B cell (primary cell): ENCODE data around the gene ZSWIM4. TPM values are rescaled to one million over a fixed set of nuclear protein-coding genes. Genes with fewer than 3 reads are reported as not detected.

Experiments
- ATAC-seq: fragments of 200-7000 bp; cut with Tn5 transposase; one replicate; pipeline ENCODE4 v1.10.0; 2021; ENCODE audit warnings: low read depth, mild to moderate bottlenecking, moderate number of reproducible peaks, moderate library complexity
- CTCF ChIA-PET: fragments of 350-600 bp; sonication (Branson Sonifier 250); formaldehyde crosslinking; loops from one replicate; lab custom pipeline; 2021; ENCODE audit warnings: antibody characterized with exemption, inconsistent platforms; lab: Charles Lee
- POLR2A ChIA-PET: fragments of 350-600 bp; sonication (Branson Sonifier 250); formaldehyde crosslinking; loops from one replicate; lab custom pipeline; 2021; ENCODE audit warnings: antibody characterized with exemption; lab: Charles Lee
- DNase-seq: peaks from one replicate; pipeline ENCODE4 v3.0.0; 2013
- H2AFZ ChIP-seq: 2 replicates; pipeline ENCODE4 v1.6.1; 2012; ENCODE audit warnings: mild to moderate bottlenecking, low read depth, low read length; ENCODE audit not compliant: insufficient read depth, poor library complexity, severe bottlenecking
- H3K27ac ChIP-seq, 2 donors: 1 replicate in 1 of 2; 2 replicates in 1 of 2; pipeline ENCODE4 v1.5.1; 2012 to 2013; ENCODE audit warnings: low read length in 2 of 2, mild to moderate bottlenecking in 2 of 2, moderate library complexity in 1 of 2
- H3K27me3 ChIP-seq, 4 experiments: fragments of 200-600 bp in 1 of 4; sonication (generic) in 1 of 4; replicated peaks in 1 of 4; 1 replicate in 2 of 4; 2 replicates in 2 of 4; pipeline versions ENCODE4 v1.6.1 to v1.7.0; 2013 to 2016; ENCODE audit warnings: low read length in 3 of 4, mild to moderate bottlenecking in 2 of 4, mixed read lengths in 1 of 4, moderate library complexity in 1 of 4; ENCODE audit not compliant: insufficient read depth in 4 of 4, control insufficient read depth in 3 of 4; ENCODE audit errors: control extremely low read depth in 1 of 4
- H3K36me3 ChIP-seq, 2 experiments: replicated peaks in 1 of 2; 1 replicate in 1 of 2; 2 replicates in 1 of 2; pipeline versions ENCODE4 v1.6.1 to v1.7.1; 2013; ENCODE audit warnings: low read length in 1 of 2; ENCODE audit not compliant: insufficient read depth in 2 of 2, control insufficient read depth in 1 of 2; ENCODE audit errors: control extremely low read depth in 1 of 2, extremely low read depth in 1 of 2
- H3K4me1 ChIP-seq, 2 donors: fragments of 200-600 bp in 1 of 2; sonication (generic) in 1 of 2; 1 replicate in 1 of 2; 2 replicates in 1 of 2; pipeline versions ENCODE4 v1.5.1 to v1.6.1; 2013 to 2017; ENCODE audit warnings: low read length in 2 of 2; ENCODE audit not compliant: control insufficient read depth in 2 of 2, insufficient read depth in 2 of 2
- H3K4me2 ChIP-seq: replicated peaks from 2 replicates; pipeline ENCODE3; 2012; ENCODE audit warnings: mild to moderate bottlenecking, low read depth, low read length; ENCODE audit not compliant: poor library complexity, severe bottlenecking
- H3K4me3 ChIP-seq, 5 experiments: fragments of 200-600 bp in 1 of 5; sonication (generic) in 1 of 5; 1 replicate in 3 of 5; 2 replicates in 2 of 5; pipeline versions ENCODE4 v1.5.1 to v1.7.0; 2011 to 2016; ENCODE audit warnings: low read length in 4 of 5, mild to moderate bottlenecking in 4 of 5, low read depth in 2 of 5, control low read depth in 1 of 5, moderate library complexity in 1 of 5; ENCODE audit not compliant: insufficient read depth in 1 of 5; ENCODE audit errors: control extremely low read depth in 1 of 5, extremely low read depth in 1 of 5
- H3K79me2 ChIP-seq: fragments of 200-600 bp; sonication (generic); one replicate; pipeline ENCODE4 v1.6.0; 2016; ENCODE audit warnings: low read length; ENCODE audit not compliant: control insufficient read depth, insufficient read depth
- H3K9ac ChIP-seq: fragments of 200-600 bp; sonication (generic); 2 replicates; pipeline ENCODE4 v1.6.1; 2017; ENCODE audit warnings: mild to moderate bottlenecking, low read length, moderate library complexity
- H3K9me3 ChIP-seq, 3 donors: one replicate each; pipeline versions ENCODE4 v1.6.1 to v1.7.1; 2013; ENCODE audit warnings: low read length in 2 of 3; ENCODE audit not compliant: control insufficient read depth in 2 of 3, insufficient read depth in 1 of 3; ENCODE audit errors: control extremely low read depth in 1 of 3
- H4K20me1 ChIP-seq: 2 replicates; pipeline ENCODE4 v1.6.0; 2012; ENCODE audit warnings: mild to moderate bottlenecking, low read length; ENCODE audit not compliant: insufficient read depth, control insufficient read depth, poor library complexity, severe bottlenecking
- H3K27ac Mint-ChIP-seq: one replicate; pipeline ENCODE4 v1.8.0; 2021; ENCODE audit warnings: mixed read lengths
- H3K27me3 Mint-ChIP-seq: one replicate; pipeline ENCODE4 v1.8.0; 2021; ENCODE audit warnings: mixed read lengths
- H3K4me1 Mint-ChIP-seq: one replicate; pipeline ENCODE4 v1.8.0; 2021; ENCODE audit warnings: mixed read lengths
- H3K4me3 Mint-ChIP-seq: one replicate; pipeline ENCODE4 v1.8.0; 2021; ENCODE audit warnings: mixed read lengths
- H3K9me3 Mint-ChIP-seq: one replicate; pipeline ENCODE4 v1.8.0; 2022; ENCODE audit warnings: mixed read lengths; ENCODE audit not compliant: insufficient read depth
- CTCF ChIP-seq: fragments of 200-600 bp; IDR thresholded peaks from one replicate; pipeline ENCODE4 v1.8.0; 2022; ENCODE audit warnings: antibody characterized with exemption, mild to moderate bottlenecking
- EZH2 ChIP-seq: IDR thresholded peaks from 2 replicates; pipeline ENCODE4 v1.6.1; 2012; ENCODE audit warnings: borderline replicate concordance, low read depth, mild to moderate bottlenecking, moderate library complexity, low read length; ENCODE audit not compliant: insufficient read depth, poor library complexity, severe bottlenecking
- WGBS: methylation state at CpG from one replicate; pipeline ENCODE4 v1.1.5; 2013; ENCODE audit warnings: missing lambda C conversion rate; ENCODE audit not compliant: insufficient coverage; 5-methylcytosine and 5-hydroxymethylcytosine counted together
- intact Hi-C: fragments of 100-400 bp; cut with micrococcal nuclease; formaldehyde crosslinking; loops from one replicate; pipeline ENCODE4 v1.10.0; 2022
- polyA plus RNA-seq: library from polyadenylated mRNA; depleted of rRNA; stranded (reverse); fragments of >200 nt; gene quantifications from 2 replicates; pipeline ENCODE4 v1.2.3, GENCODE V29; 2012
- total RNA-seq, 2 donors: library from RNA; stranded (reverse); fragments of 120-200 nt in 1 of 2; gene quantifications; 1 replicate in 1 of 2; 2 replicates in 1 of 2; pipeline versions ENCODE4 v1.2.3 to v1.2.4, GENCODE V29; 2013 to 2022

Gene ZSWIM4
- total and polyA plus RNA-seq, 2 donors (not counting 1 experiment from before 2014, with no cell fraction given): 2.6 to 10.6 TPM

DNA sequence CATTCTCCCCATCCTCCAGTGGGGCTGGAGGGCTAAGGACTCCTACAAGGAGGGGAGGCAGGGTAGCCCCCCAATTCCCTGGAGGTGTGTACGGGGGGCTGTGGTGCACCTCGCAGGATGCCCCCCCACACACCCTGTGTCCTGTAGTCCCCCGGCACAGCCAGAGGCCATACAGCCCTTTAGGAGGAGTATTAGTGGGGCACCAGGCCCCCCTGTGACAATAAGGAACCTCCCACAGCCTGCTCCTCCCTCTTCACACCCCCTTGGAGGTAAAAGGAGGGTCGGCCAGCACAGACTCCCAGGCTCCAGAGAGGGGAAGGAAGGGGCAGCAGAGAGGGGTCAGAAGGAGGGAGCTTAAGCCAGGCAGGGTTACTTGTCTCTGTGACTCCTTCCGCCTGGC lies 81.6 kb downstream of the ZSWIM4 start, which contains the start of gene NANOS3:
TSS of gene NANOS3 (plus strand) at position 301 of the 400 bp plus-strand sequence. CDS start 115 bp downstream, outside the sequence.
- no peaks in the 10 kb centered on the region for H3K36me3 ChIP-seq
- H3K4me1 ChIP-seq: peaks cover 29 to 36% of the 10 kb centered on the region in 2 donors
- intact Hi-C loops: no loop called here
- no peaks in the 10 kb centered on the region for H3K79me2 ChIP-seq
- peaks cover 0 to 28% (median 2%) of the 10 kb centered on the region in 4 experiments for H3K27me3 ChIP-seq
- ChIA-PET POLR2A (interaction anchor here (0.5 kb wide), 1 partner anchor 940 kb away, joined by 3 read pairs; no protein-coding TSS in a partner anchor), CTCF (interaction anchor here (1.1 to 9.3 kb wide), 5 partner anchors 182 to 471 kb away, joined by 3 to 92 read pairs (median 4); partner anchors contain the start of genes ASF1B and MISP3)
- Mint-ChIP-seq H3K27me3 (peaks cover 10% of the 10 kb centered on the region), H3K4me1 (peaks cover 27% of the 10 kb centered on the region), H3K27ac (no peak within 1 kb of the TSS), H3K9me3 (no peaks in the 10 kb centered on the region), H3K4me3 (no peak within 1 kb of the TSS)
- no peaks in the 10 kb centered on the region for H4K20me1 ChIP-seq
- ATAC-seq: no peak
- H3K4me3 ChIP-seq: no peak within 1 kb of the TSS
- H3K4me2 ChIP-seq: no peak within 1 kb of the TSS
- H2AFZ ChIP-seq: no peak within 1 kb of the TSS
- no peak for DNase-seq
- no peak within 1 kb of the TSS for H3K27ac ChIP-seq
- no peak for TF ChIP-seq EZH2
- TF ChIP-seq CTCF: no peak
- H3K9ac ChIP-seq: no peak within 1 kb of the TSS
- H3K9me3 ChIP-seq: peaks cover 0 to 4% (median 0%) of the 10 kb centered on the region in 3 donors
- 61% methylated on average over 2 of the region's 5 CpGs for WGBS

- WGBS: 95% methylated on average over 27 of the region's 27 CpGs
- H3K27me3 Mint-ChIP-seq: peaks cover 10% of the 10 kb centered on the region
- no peaks in the 10 kb centered on the region for H3K9me3 Mint-ChIP-seq
- peaks cover 31% of the 10 kb centered on the region for H3K4me1 Mint-ChIP-seq
- ATAC-seq (no peak), DNase-seq (peak; percentile 25)
- ChIA-PET CTCF (interaction anchor here (1.1 to 9.3 kb wide), 6 partner anchors 15 to 471 kb away, joined by 3 to 92 read pairs (median 4); partner anchors contain the start of genes ASF1B and MISP3), POLR2A (no interaction called here)
- Histone ChIP-seq H3K4me1 (peaks cover 32 to 39% of the 10 kb centered on the region in 2 donors), H2AFZ (no peak overlapping the region), H3K79me2 (no peaks in the 10 kb centered on the region), H3K4me2 (no peak overlapping the region), H3K27ac (no peak overlapping the region), H3K9ac (no peak overlapping the region), H3K4me3 (no peak overlapping the region), H3K36me3 (no peaks in the 10 kb centered on the region), H4K20me1 (no peaks in the 10 kb centered on the region), H3K9me3 (peaks cover 0 to 4% (median 0%) of the 10 kb centered on the region in 3 donors), H3K27me3 (peaks cover 0 to 24% (median 2%) of the 10 kb centered on the region in 4 experiments)
- TF ChIP-seq EZH2: no peak
- no peak for TF ChIP-seq CTCF
- H3K27ac Mint-ChIP-seq: no peak overlapping the region
- intact Hi-C loops: no loop called here
- H3K4me3 Mint-ChIP-seq: no peak overlapping the region
These were observed 82.1 kb downstream of the ZSWIM4 start for GRCh38 chr19:13877303-13877702.
